Stimulated activated CD8-positive, alpha-beta memory T cell treated with anti-CD3 and anti-CD28 coated beads, Interleukin-2, amount 100 ng/mL, for 1 hour (primary cell): ENCODE data around the gene ADIRF.
"Not testable (repeated sequence)": the region's sequence is repeated elsewhere in the genome, so short reads cannot be mapped to it uniquely, and the experiment has no call there.

Experiments
- DNase-seq, 2 donors: peaks; one replicate each; pipeline ENCODE4 v3.0.0-alpha.2; 2020; ENCODE audit warnings: low read depth in 2 of 2

Gene ADIRF

DNA sequence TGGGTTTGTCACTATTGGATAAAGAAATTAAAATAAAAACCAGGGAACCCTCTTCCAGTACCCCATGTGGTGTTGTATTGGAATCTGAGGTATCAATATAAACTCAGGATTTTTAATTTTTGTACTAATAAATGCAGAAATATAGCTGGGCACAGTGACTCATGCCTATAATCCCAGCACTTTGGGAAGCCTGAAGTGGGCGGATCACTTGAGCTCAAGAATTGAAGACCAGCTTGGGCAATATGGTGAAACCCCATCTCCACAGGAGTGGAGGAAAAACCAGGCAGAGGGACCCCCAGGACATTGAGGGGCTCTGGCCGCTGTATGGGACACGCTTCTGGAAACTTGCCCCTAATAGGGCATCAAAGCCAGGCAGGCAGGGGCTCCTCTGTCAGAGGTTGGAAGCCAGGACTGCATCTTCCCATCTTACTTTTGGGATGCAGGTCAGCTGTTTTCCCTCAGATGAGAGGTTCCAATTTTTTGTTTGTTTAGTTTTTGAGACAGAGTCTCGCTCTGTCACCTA, 11.1 kb downstream of the ADIRF start:
- no peak for DNase-seq

DNA sequence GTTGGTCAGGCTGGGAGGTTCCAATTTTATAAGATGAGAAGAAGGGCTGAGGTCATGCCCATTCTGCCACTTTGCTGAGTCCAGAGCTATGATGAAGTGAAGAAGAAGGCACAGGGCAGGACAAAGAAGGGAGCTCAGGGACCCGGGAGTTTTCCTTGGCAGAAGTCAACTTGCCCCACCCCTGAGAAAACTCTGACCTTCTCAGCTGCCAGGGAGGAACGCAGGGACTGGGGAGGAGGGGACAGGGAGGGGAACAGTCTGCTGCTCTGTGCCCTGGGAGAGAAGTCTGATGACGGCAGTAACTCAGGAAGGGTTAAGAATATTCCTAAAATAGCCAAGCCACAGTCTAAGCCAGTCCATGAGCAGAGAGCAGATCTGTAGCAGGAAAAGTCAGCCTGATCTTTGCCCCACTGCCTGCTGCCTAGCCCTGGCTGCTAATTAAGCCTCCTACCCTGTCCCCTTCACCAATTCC, 11.7 kb downstream of the ADIRF start:
- no peak for DNase-seq

DNA sequence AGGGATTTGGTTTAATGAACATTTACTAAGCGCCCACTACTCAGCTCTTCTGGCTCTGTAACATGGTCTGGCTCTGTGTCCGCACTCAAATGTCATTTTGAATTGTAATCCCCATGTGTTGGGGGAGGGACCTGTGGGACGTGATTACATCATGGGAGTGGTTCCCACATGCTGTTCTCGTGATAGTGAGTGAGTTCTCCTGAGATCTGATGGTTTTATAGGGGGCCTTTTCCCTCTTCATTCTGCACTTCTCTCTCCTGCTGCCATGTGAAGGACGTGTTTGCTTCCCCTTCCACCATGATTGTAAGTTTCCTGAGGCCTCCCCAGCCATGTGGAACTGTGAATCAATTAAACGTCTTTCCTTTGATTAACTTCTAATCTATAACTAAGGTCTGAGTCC, 12.7 kb downstream of the ADIRF start:
- not testable (repeated sequence) for DNase-seq

DNA sequence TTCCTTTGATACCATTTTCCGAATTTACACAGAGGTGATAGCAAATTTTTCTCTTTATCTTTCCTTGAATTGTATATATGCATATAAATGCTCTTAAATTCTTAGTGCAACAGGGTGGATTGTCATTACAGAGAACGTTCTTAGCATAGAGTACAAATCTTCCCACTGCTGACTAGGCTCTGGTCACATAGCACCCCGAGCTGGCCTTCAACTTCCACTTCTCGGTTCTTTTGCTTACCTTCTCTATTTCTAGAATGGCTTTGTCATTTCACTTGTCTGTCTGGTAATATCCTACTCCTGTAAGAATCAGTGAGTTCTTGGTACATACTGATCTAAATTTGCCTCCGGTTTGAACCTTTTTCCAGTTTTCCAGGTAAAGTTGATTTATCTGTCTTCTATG, 13.4 kb downstream of the ADIRF start:
- no peak for DNase-seq

DNA sequence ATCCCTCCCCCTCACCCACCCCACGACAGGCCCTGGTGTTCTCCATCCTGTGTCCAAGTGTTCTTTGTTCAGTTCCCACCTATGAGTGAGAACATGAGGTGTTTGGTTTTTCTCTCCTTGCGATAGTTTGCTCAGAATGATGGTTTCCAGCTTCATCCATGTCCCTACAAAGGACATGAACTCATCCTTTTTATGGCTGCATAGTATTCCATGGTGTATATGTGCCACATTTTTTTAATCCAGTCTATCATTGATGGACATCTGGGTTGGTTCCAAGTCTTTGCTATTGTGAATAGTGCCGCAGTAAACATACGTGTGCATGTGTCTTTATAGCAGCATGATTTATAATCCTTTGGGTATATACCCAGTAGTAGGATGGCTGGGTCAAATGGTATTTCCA, 16.2 kb downstream of the ADIRF start:
- DNase-seq: not testable (repeated sequence)

DNA sequence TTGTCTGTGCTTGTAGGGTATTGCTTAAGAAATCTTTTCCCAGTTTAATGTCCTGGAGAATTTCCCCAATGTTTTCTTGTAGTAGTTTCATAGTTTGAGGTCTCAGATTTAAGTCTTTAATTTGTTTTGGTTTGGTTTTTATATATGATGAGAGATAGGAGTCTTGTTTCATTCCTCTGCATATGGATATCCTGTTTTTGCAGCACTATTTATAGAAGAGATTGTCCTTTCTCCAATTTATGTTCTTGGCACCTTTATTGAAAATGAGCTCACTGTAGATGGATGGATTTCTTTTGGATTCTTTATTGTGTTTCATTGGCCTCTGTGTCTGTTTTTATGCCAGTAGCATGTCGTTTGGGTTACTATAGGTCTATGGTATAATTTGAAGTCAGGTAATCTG, 20.2 kb downstream of the ADIRF start:
- DNase-seq: no peak

DNA sequence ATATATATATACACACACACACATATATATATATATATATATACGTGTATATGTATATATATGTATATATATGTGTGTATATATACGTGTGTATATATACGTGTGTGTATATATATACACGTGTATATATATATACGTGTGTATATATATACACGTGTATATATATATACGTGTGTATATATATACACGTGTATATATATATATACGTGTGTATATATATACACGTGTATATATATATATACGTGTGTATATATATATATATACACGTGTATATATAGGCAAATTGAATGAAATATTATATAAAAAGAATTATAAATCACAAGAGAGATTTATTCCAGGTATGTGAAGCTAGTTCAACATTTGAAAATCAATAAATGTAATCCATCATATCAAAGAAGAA, 23.1 kb downstream of the ADIRF start:
- DNase-seq: not testable (repeated sequence)

DNA sequence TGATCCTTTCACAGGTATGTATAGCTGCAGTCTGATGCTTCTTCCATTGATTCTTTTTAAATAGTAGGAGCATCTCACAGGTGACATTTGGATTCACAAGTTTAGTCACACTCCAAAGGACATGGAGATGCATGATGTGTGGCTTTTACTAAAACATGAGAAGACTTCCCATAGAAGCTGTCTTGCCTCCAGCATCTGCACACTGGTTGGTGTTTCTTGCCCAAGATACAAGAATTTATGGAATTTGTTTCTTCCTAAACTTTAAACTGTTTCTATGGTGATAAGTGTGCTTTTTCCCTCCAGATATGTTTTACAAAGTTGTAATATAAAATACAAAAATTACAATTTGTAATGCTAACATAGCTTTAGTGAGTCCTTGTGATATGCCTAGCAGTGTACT, 24.2 kb downstream of the ADIRF start:
- DNase-seq: no peak

DNA sequence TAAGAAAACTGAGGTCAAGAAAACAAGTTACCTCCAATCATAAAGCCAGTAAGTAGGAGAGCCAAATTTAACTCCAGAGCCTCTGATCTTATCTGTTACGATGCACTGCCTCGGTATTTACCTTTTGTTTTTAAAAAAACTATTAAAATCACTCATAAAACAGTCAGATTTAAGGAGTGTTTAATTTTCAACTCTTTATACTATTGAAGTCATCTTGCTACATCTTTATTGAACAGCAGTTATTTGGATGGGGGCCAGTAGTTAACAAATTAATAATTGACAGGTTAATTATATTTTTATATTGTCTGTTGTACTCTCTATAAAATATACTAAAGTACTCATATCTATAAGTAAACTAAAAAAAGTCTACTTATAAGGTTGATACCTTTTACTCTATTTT, 24.6 kb downstream of the ADIRF start:
- no peak for DNase-seq

DNA sequence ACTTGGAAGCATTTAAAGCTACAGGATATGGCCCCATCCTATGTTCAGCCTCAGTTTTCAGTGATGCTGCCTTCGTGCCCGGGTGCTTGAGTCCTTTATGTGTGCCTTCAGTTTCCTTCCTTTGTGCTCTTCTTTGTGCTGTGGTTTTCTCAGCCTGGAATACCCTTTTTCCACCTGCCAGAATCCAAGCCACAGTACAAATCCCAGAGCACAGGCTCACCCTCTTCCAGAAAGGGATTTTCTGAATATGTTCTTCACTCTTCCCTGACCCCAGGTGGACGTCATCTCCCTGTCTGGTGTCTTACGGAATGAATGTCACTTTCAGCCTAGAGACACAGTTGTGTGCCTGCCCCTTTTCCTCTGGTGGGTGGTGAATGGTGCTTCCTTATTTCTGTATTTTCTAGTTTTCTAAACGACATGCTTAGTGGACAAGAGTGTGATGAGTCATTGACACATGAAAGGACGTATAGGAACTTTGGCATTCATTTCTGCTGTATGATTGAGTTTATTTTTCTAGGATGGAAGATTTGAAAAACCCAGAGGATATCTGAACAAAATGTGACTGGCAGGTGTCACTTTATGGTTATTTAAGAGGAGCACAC, 31.6 kb downstream of the ADIRF start:
- not testable (repeated sequence) for DNase-seq

DNA sequence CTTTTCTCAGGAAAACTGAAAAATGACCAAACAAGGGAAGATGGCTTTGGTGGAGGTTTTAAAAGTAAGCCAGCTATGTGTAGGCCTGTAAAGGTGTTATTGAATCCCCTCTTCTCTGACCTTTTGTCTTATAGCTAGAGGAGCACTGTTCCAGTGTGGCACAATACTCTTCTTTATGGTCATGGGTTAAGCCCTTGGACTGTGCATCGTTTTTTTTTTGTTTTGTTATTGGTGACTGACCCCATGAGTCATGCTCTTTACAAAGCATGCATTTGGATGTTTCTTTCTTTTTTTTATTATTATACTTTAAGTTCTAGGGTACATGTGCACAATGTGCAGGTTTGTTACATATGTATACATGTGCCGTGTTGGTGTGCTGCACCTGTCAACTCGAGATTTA, 32.2 kb downstream of the ADIRF start:
- no peak for DNase-seq

DNA sequence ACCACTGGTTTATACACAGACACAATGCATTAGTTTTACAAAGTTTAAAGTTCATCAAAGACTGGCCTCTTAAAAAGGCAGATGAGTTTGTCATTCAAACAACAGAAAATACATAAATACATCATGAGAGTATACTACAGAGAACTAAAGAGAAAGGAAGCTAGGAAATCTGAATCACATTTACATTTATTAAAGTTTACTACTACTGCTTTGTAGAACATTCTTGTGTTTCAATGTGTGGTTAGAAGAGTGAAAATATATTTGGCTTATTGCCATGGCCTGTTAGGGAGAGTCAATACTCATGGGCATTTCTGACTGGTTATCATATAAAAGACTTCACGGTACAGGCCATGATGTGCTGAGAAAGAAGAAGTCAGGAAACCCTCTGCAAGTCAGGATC, 38.8 kb downstream of the ADIRF start:
- not testable (repeated sequence) for DNase-seq

DNA sequence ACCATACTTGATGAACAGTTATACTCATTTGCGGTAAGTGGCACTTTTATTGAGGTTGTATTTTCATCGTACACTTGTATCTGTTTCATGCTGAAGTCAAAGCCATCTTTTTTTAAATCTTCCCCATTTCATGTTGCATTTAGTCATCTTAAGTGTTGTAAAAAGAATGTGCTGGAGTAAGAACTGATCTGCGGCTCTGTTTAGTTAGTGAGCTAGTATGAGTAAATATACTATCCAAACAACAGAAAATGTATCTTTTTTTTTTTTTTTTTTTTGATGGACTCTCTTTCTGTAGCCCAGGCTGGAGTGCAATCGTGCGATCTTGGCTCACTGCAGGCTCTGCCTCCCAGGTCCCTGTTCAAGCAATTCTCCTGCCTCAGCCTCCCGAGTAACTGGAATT, 39.4 kb downstream of the ADIRF start:
- not testable (repeated sequence) for DNase-seq

DNA sequence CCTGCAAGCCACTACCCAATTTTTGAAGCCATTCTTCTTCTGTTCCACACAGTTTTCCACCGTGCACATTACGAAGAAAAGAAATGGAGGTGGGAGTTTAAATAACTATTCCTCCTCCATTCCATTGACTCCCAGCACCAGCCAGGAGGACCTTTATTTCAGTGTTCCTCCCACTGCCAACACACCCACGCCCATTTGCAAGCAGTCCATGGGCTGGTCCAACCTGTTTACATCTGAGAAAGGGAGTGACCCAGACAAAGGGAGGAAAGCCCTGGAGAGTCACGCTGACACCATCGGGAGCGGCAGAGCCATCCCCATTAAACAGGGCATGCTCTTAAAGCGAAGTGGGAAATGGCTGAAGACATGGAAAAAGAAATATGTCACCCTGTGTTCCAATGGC, 40.0 kb downstream of the ADIRF start:
- not testable (repeated sequence) for DNase-seq

DNA sequence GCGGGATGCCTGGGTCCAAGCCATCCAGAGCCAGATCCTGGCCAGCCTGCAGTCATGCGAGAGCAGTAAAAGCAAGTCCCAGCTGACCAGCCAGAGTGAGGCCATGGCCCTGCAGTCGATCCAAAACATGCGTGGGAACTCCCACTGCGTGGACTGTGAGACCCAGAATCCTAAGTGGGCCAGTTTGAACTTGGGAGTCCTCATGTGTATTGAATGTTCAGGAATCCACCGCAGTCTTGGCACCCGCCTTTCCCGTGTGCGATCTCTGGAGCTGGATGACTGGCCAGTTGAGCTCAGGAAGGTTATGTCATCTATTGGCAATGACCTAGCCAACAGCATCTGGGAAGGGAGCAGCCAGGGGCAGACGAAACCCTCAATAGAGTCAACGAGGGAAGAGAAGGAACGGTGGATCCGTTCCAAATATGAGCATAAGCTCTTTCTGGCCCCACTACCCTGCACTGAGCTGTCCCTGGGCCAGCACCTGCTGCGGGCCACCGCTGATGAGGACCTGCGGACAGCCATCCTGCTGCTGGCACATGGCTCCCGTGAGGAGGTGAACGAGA, 40.9 kb downstream of the ADIRF start:
- not testable (repeated sequence) for DNase-seq

DNA sequence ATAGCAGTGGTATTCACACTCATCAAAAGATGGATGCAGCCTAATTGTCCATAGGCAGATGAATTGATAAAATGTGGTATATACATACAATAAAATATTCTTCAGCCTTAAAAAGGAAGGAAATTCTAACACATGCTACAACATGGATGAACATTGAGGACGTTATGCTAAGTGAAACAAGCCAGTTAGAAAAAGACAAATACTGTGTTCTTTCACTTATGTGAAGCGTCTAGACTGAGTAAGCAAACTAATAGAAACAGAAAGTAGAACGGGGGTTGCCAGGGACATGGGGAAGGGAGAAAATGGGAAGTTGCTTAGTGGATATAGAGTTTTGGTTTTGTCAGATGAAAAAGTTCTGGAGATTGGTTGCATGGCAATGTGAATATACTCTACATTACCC, 45.2 kb downstream of the ADIRF start:
- not testable (repeated sequence) for DNase-seq

DNA sequence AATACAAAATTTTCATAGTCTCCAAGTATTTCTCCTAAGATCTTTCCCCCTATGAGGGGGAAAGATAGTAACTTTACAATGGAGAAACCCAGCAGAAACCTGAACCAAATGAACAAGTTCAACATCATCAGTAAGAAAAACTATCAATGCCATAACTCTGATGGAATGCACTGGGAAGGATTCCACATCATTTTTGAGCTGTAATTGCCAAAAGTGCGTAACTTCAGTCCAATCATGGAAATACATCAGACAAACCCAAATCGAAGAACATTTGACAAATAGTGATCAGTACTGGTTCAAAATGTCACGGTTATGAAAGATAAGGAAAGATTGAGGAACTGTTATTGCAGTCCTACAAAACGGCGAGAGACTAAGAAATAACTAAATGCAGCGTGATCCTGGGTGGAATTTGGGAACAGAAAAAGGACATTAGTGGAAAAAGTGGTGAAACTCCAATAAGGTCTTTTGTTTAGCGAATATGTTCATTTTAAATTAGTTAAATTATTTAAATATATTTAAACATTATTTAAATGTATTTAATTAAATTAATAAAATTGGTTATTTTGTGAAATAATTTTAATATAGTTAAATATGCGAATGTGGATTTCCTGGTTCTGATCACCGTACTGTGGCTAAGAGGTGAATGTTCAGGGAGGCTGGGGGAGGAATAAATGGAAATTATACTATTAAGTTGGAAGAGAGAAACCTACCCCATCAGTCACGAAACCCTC, 46.9 kb downstream of the ADIRF start:
- not testable (repeated sequence) for DNase-seq

DNA sequence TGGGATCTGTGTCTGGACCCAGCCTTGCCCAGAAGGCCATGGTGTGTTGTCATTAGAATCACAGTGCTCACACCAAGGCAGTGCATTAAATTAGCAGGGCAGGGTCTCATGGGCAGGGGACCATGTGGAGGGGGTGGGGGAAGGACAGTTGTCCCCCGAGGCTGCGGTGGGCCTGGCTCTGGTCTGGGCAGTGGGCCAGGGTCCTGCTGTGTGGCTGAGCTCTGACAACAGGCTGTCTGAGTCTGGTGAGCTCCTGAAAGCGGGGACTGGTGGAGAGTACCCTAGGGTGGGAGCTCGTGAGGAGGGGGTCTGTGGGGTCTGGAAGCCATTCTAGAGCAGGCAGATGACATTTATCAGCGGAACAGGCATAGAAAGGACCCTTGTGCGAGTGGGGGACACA, 49.8 kb downstream of the ADIRF start:
- not testable (repeated sequence) for DNase-seq

DNA sequence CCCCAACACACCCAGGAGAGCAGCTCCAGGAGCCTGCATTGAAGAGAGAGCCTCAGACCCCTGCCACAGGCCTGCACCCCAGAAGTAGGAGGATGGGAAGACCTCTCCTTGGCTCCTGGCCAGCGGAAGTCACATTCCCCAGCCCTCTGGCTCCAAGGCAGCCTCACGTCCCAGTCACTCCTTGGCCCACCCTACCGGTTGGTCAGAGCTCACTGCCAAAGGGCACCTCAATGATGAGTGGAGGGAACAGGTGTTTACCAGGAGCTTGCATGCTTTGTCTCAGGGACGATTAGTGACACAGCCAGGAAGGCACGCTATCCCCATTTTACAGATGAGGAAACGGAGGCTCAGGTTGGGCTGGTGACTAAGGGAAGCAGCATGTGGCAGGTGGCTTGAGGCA, 50.8 kb downstream of the ADIRF start:
- not testable (repeated sequence) for DNase-seq

DNA sequence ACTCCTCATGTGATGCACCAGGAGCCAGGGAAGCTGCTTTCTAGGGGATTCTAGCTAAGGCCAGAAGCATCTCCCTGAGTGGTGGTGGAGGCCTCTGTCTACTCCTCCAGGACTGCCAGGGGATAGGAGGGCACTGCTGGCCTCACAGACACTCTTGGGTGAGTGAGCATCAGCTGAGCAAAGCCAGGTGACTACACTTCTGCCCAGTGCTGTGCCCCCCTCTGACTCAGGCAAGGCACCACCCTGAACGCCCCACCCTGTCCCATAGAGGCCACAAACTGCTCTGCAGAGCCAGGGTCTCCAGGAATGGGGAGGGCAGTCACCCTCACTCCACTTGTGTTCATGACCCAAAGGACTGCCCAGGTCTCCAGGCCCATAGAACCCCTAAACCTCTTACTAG, 51.2 kb downstream of the ADIRF start:
- DNase-seq: not testable (repeated sequence)

DNA sequence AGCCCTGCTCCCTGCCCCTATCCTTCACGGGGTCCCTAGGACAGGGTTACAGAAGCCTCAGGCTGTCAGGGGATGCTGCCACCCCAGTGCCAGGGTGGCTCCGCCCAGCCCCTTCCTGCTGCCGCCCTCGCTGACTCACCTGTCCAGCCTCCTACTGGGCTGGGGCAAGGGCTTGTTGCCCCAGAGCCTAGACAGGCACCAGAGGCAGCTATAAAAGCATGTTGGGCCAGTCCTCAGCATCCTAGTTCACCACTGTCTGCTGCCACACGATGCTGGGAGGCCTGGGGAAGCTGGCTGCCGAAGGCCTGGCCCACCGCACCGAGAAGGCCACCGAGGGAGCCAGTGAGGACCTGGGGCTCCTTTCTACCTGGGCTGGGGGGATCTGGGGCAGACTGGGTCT, 51.8 kb downstream of the ADIRF start, which contains the start of gene FAM25A:
Gene FAM25A (plus strand): TSS at position 239 of the 400 bp plus-strand sequence. CDS start 31 bp downstream, at position 270.
- not testable (repeated sequence) for DNase-seq
